Measurements from ENCODE around the gene KRTAP4-5. TPM values are rescaled to one million over a fixed set of nuclear protein-coding genes. Genes with fewer than 3 reads are reported as not detected.
"Not testable (repeated sequence)": the region's sequence is repeated elsewhere in the genome, so short reads cannot be mapped to it uniquely, and the experiment has no call there.

Gene KRTAP4-5
- total RNA-seq, 2 donors from 2014 or later, result not detected

GRCh38 chr17:41107941-41108450, 41.6 kb downstream of the KRTAP4-5 start:
- TF ChIP-seq POLR2AphosphoS5 (IDR thresholded peaks at IDR 0.05), result no peak
- TF ChIP-seq CTCF (IDR thresholded peaks at IDR 0.05), result no peak
- no peak for TF ChIP-seq POLR2A (IDR thresholded peaks at IDR 0.05)
- H3K4me1 ChIP-seq (replicated peaks), result no peaks in the 10 kb centered on the region
- intact Hi-C loops (cut with DNase I), result no loop called here

GRCh38 chr17:41105347-41105746, 44.3 kb downstream of the KRTAP4-5 start, which contains the start of gene KRTAP4-9:
Gene KRTAP4-9 (plus strand): TSS chr17:41105389. CDS start chr17:41105389, 0 bp downstream.
- H3K9me3 ChIP-seq; H3K27ac ChIP-seq; DNase-seq (ENCODE audit: low spot score); H3K4me3 ChIP-seq; intact Hi-C loops (cut with DNase I); H3K27me3 ChIP-seq (replicated peaks; ENCODE audit: insufficient read depth); H3K4me1 ChIP-seq (replicated peaks); H3K36me3 ChIP-seq: not testable (repeated sequence)
- WGBS, result 81% methylated on average over 7 of the region's 10 CpGs

More at GRCh38 chr17:41107941-41108450, 41.6 kb downstream of the KRTAP4-5 start:
- H3K9me3 ChIP-seq, result no peaks in the 10 kb centered on the region
- no peaks in the 10 kb centered on the region for H3K27me3 ChIP-seq (replicated peaks; ENCODE audit: insufficient read depth)
- 84% methylated on average over 1 of the region's 1 CpG for WGBS
- no peak overlapping the region for H3K4me3 ChIP-seq
- H3K36me3 ChIP-seq, result no peaks in the 10 kb centered on the region
- H3K27ac ChIP-seq, result no peak overlapping the region
- no peak for DNase-seq (ENCODE audit: low spot score)

- WGBS, result 44% methylated on average over 2 of the region's 2 CpGs
- H3K36me3 ChIP-seq; H3K9me3 ChIP-seq; H3K27me3 ChIP-seq (replicated peaks; ENCODE audit: insufficient read depth); H3K4me1 ChIP-seq (replicated peaks); H3K27ac ChIP-seq; intact Hi-C loops (cut with DNase I); H3K4me3 ChIP-seq; DNase-seq (ENCODE audit: low spot score): not testable (repeated sequence)
Observed at GRCh38 chr17:41104386-41105038, 45.1 kb downstream of the KRTAP4-5 start.

GRCh38 chr17:41103896-41104295, 45.7 kb downstream of the KRTAP4-5 start:
- no peaks in the 10 kb centered on the region for H3K9me3 ChIP-seq
- no peak overlapping the region for H3K27ac ChIP-seq
- H3K36me3 ChIP-seq, result no peaks in the 10 kb centered on the region
- 93% methylated on average over 1 of the region's 1 CpG for WGBS
- no peaks in the 10 kb centered on the region for H3K27me3 ChIP-seq (replicated peaks; ENCODE audit: insufficient read depth)
- H3K4me3 ChIP-seq, result no peak overlapping the region
- DNase-seq (ENCODE audit: low spot score), result no peak
- no peaks in the 10 kb centered on the region for H3K4me1 ChIP-seq (replicated peaks)
- intact Hi-C loops (cut with DNase I), result no loop called here
- TF ChIP-seq CTCF (IDR thresholded peaks at IDR 0.05) (no peak), POLR2AphosphoS5 (IDR thresholded peaks at IDR 0.05) (no peak), POLR2A (IDR thresholded peaks at IDR 0.05) (no peak)

- intact Hi-C loops (cut with DNase I), result no loop called here
- H3K4me1 ChIP-seq (replicated peaks), result no peaks in the 10 kb centered on the region
- 61% methylated on average over 10 of the region's 10 CpGs for WGBS
- TF ChIP-seq POLR2AphosphoS5 (IDR thresholded peaks at IDR 0.05) (no peak), CTCF (IDR thresholded peaks at IDR 0.05) (no peak), POLR2A (IDR thresholded peaks at IDR 0.05) (no peak)
- no peak for DNase-seq (ENCODE audit: low spot score)
- H3K27ac ChIP-seq, result no peak within 1 kb of the TSS
- no peaks in the 10 kb centered on the region for H3K27me3 ChIP-seq (replicated peaks; ENCODE audit: insufficient read depth)
- no peak within 1 kb of the TSS for H3K4me3 ChIP-seq
- H3K36me3 ChIP-seq, result no peaks in the 10 kb centered on the region
- H3K9me3 ChIP-seq, result no peaks in the 10 kb centered on the region
Observed at GRCh38 chr17:41101586-41102259, 47.9 kb downstream of the KRTAP4-5 start, which contains the start of gene KRTAP4-16. Gene KRTAP4-16 (minus strand): TSS chr17:41102209. CDS start chr17:41102209, 0 bp downstream.

- H3K4me3 ChIP-seq; DNase-seq (ENCODE audit: low spot score); H3K4me1 ChIP-seq (replicated peaks); H3K36me3 ChIP-seq; H3K27ac ChIP-seq; H3K27me3 ChIP-seq (replicated peaks; ENCODE audit: insufficient read depth); intact Hi-C loops (cut with DNase I); H3K9me3 ChIP-seq: not testable (repeated sequence)
- WGBS, result 64% methylated on average over 7 of the region's 7 CpGs
Observed at GRCh38 chr17:41099682-41100480, 49.7 kb downstream of the KRTAP4-5 start.

Measured in prostate gland (tissue), 2 donors.